GM19023 (cell line): ENCODE results near the gene MYO3B.
"Not testable (repeated sequence)": the region's sequence is repeated elsewhere in the genome, so short reads cannot be mapped to it uniquely, and the experiment has no call there.

Source experiments
- ATAC-seq: cut with Tn5 transposase; IDR thresholded peaks from one replicate; pipeline ENCODE4 v1.9.1; 2021; ENCODE audit warnings: mild to moderate bottlenecking, moderate library complexity; ENCODE audit not compliant: unreplicated experiment

MYO3B gene

GRCh38 chr2:170336408-170336807 is 158.5 kb downstream of the MYO3B start:
- no peak for ATAC-seq

- ATAC-seq, result no peak
Measured at GRCh38 chr2:170336916-170337315, 159.0 kb downstream of the MYO3B start.

- no peak for ATAC-seq
Measured at GRCh38 chr2:170339322-170339721, 161.4 kb downstream of the MYO3B start.

GRCh38 chr2:170339750-170340692 is 162.1 kb downstream of the MYO3B start:
- ATAC-seq, result no peak

GRCh38 chr2:170340693-170341068 is 162.7 kb downstream of the MYO3B start:
- peak; percentile 43 for ATAC-seq

- ATAC-seq, result no peak
Measured at GRCh38 chr2:170341684-170342623, 164.0 kb downstream of the MYO3B start.

GRCh38 chr2:170344663-170345346 is 166.9 kb downstream of the MYO3B start:
- ATAC-seq, result no peak

GRCh38 chr2:170345607-170346006 is 167.7 kb downstream of the MYO3B start:
- no peak for ATAC-seq

GRCh38 chr2:170349269-170349668 is 171.3 kb downstream of the MYO3B start:
- not testable (repeated sequence) for ATAC-seq

GRCh38 chr2:170350929-170351826 is 173.2 kb downstream of the MYO3B start:
- no peak for ATAC-seq

- ATAC-seq, result no peak
Measured at GRCh38 chr2:170353723-170354122, 175.8 kb downstream of the MYO3B start.

GRCh38 chr2:170354388-170354787 is 176.4 kb downstream of the MYO3B start:
- no peak for ATAC-seq

- no peak for ATAC-seq
Measured at GRCh38 chr2:170354855-170355780, 177.2 kb downstream of the MYO3B start.

GRCh38 chr2:170359466-170359865 is 181.5 kb downstream of the MYO3B start:
- ATAC-seq, result no peak

- no peak for ATAC-seq
Measured at GRCh38 chr2:170360546-170361089, 182.7 kb downstream of the MYO3B start.

- ATAC-seq, result no peak
Measured at GRCh38 chr2:170361090-170361936, 183.4 kb downstream of the MYO3B start.

- ATAC-seq, result no peak
Measured at GRCh38 chr2:170362313-170362870, 184.4 kb downstream of the MYO3B start.
